ENCODE measurements around the gene MRPL51. TPM values are rescaled to one million over a fixed set of nuclear protein-coding genes. Genes with fewer than 3 reads are reported as not detected.
A peak's percentile ranks its signal among the peaks of the same experiment; 100 is the strongest.

MRPL51 gene
- total RNA-seq (ENCODE audit: unreplicated experiment), result 168 TPM
- long read RNA-seq, transcript MRPL51-201 (3 exons, 1,234 nt), result major isoform, 54 of 61 reads
- long read RNA-seq, partial matches to known transcripts, result 0 of 61 reads
- long read RNA-seq, other reads (novel, unspliced or antisense), result 0 of 61 reads

- peak within 1 kb of the TSS; percentile 100 for H3K27ac Mint-ChIP-seq (ENCODE audit: unreplicated experiment)
- H3K27me3 Mint-ChIP-seq (ENCODE audit: unreplicated experiment), result peaks cover 7% of the 10 kb centered on the region
- H3K4me3 Mint-ChIP-seq (ENCODE audit: unreplicated experiment), result peak within 1 kb of the TSS; percentile 99
- no peaks in the 10 kb centered on the region for H3K9me3 Mint-ChIP-seq (ENCODE audit: unreplicated experiment)
- peaks cover 20% of the 10 kb centered on the region for H3K4me1 Mint-ChIP-seq (ENCODE audit: unreplicated experiment)
- TF ChIP-seq CTCF (IDR thresholded peaks at IDR 0.05; ENCODE audit: unreplicated experiment), result no peak
- no peaks in the 10 kb centered on the region for H3K36me3 Mint-ChIP-seq (ENCODE audit: low read depth, unreplicated experiment)
- DNase-seq (ENCODE audit: low spot score), result peak; percentile 92
Measured at GRCh38 chr12:6492838-6493496, at the start of gene MRPL51. TSS of gene MRPL51 (minus strand) at chr12:6493262. CDS start at chr12:6493136, 126 bp downstream.

DNA sequence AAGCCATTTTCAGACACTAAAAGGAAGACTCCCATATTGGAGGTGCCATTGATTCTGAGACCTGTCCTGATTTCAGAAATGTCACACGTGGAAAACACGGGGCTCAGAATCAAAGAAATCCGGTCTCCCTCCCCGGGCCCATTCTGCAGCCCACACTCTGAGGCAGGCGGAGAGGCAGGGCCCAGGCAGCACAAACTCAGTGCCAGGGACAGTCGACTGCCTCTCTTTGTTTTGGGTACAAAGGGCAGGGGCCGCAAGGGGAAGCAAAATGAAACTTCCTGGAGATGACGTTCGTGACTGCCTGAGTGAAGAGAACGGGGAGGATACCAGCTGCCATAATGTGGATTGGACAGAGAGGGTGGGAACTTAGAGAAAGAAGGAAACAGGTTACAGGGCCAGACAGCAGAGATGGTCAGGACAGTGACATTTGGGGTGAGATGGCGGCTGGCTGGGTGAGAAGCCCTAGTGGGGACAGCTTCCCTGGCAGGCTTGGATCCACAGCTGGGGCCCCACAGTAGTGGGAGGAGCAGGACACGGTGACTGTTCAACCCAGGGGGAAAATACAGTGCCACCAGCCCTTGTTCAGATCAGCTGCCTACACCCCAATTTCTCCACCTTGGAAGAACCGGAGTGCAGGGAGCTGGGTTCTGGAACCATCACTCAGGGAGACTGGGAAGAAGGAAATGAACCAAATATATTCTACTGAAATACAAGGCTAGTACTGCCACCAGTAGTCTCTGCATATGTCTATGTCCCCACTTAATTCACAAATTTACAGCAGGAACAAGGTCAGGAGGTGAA is 49.3 kb upstream of the MRPL51 start:
- Mint-ChIP-seq H3K27ac (ENCODE audit: unreplicated experiment) (peak overlapping the region; percentile 79), H3K27me3 (ENCODE audit: unreplicated experiment) (peaks cover 7% of the 10 kb centered on the region), H3K4me3 (ENCODE audit: unreplicated experiment) (peak overlapping the region; percentile 27), H3K36me3 (ENCODE audit: low read depth, unreplicated experiment) (peaks cover 38% of the 10 kb centered on the region), H3K4me1 (ENCODE audit: unreplicated experiment) (peaks cover 44% of the 10 kb centered on the region), H3K9me3 (ENCODE audit: unreplicated experiment) (no peaks in the 10 kb centered on the region)
- TF ChIP-seq CTCF (IDR thresholded peaks at IDR 0.05; ENCODE audit: unreplicated experiment), result no peak
- no peak for DNase-seq (ENCODE audit: low spot score)

DNA sequence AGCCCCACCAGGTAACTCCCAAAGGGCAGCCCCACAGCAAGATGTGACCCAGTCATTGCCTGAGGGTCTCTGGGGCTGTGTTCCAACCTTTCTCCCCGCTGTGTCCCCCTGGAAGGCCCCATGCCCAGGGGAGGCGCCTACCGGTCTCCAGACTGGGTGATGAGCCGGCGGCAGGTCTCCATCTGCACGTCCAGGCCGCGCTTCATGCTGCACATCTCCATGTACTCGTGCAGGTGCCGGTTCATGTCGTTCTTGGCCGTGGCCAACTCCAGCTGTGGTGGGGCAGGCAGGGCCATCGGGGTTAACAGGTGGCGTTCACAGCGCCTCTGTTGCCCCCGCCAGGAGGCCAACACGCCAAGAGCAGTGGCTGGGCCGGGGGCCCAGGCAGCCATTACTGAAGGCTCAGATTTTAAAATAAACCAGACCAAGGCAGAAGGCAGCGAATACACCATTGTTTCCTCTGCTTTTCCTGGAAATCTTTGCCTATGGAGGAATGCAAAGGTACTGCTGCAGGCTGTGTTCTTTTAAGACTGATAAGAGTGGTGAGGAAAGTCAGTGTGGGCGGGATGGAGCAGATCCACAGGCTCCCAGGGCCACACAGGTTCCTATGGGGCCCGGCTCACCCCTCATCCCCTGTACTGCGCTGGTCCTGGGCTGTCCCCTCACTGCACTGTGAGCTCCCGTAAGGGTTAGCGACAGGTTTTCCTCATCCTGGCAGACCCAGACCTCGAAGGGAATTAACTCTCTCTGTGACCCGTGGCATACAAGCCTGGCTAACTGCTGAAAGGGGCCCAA is 48.5 kb upstream of the MRPL51 start:
- Mint-ChIP-seq H3K27me3 (ENCODE audit: unreplicated experiment) (peaks cover 8% of the 10 kb centered on the region), H3K27ac (ENCODE audit: unreplicated experiment) (peak overlapping the region; percentile 79), H3K9me3 (ENCODE audit: unreplicated experiment) (no peaks in the 10 kb centered on the region), H3K4me1 (ENCODE audit: unreplicated experiment) (peaks cover 39% of the 10 kb centered on the region), H3K36me3 (ENCODE audit: low read depth, unreplicated experiment) (peaks cover 31% of the 10 kb centered on the region), H3K4me3 (ENCODE audit: unreplicated experiment) (no peak overlapping the region)
- TF ChIP-seq CTCF (IDR thresholded peaks at IDR 0.05; ENCODE audit: unreplicated experiment), result no peak
- no peak for DNase-seq (ENCODE audit: low spot score)

DNA sequence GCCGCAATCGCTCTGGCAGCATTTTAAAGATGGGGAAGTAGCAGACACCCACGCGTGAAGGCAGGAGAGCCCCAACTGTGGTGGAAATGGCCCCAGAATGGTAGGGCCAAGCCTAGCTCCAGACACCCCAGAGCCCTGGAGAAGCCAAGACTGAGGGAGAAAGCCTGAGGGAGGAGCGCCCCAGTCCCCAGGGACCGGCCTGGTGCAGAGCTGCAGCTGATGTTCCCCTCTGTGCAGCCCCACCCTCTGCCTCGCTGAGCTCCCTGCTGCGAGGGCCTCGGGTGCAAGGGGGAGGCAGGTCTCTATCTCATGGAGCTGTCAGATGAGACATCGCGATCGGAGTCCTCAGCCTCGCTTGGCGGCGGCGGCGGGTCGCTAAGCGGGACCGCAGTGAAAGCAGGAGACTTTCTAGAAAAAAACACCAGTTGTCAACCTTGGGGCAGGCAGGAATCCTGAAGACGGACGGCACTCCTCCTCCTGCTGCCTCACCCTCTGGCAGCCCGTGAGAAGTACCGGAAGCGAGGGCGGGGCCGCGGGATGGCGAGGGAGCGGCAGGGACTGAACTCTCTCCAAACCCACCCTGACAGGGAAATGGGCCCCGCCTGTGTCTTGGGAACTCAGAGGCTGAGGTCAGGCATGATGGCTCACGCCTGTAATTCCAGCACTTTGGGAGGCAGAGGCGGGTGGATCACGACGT is 47.3 kb upstream of the MRPL51 start:
- Mint-ChIP-seq H3K27ac (ENCODE audit: unreplicated experiment) (no peak overlapping the region), H3K9me3 (ENCODE audit: unreplicated experiment) (no peaks in the 10 kb centered on the region), H3K4me1 (ENCODE audit: unreplicated experiment) (peaks cover 40% of the 10 kb centered on the region)

More for the DNA sequence above, 47.3 kb upstream of the MRPL51 start:
- Mint-ChIP-seq H3K36me3 (ENCODE audit: low read depth, unreplicated experiment) (peaks cover 28% of the 10 kb centered on the region), H3K27me3 (ENCODE audit: unreplicated experiment) (peaks cover 16% of the 10 kb centered on the region), H3K4me3 (ENCODE audit: unreplicated experiment) (no peak overlapping the region)
- peak; percentile 53 for DNase-seq (ENCODE audit: low spot score)
- TF ChIP-seq CTCF (IDR thresholded peaks at IDR 0.05; ENCODE audit: unreplicated experiment), result no peak

Measured in endothelial cell (in vitro differentiated cells).